Glomerular endothelial cell (primary cell): Measurements from ENCODE around the gene TXK. TPM values are rescaled to one million over a fixed set of nuclear protein-coding genes. Genes with fewer than 3 reads are reported as not detected.
A peak's percentile ranks its signal among the peaks of the same experiment; 100 is the strongest.

Source experiments
- DNase-seq: peaks from one replicate; pipeline ENCODE4 v3.0.0-alpha.2; 2011; ENCODE audit warnings: low read depth, low spot score; ENCODE audit errors: extremely low read depth
- total RNA-seq: library from RNA; depleted of rRNA; stranded (reverse); fragments of >200 nt; gene quantifications from 2 replicates; pipeline ENCODE4 v1.2.3, GENCODE V29; 2015

TXK gene
- total RNA-seq, 1 donor from 2014 or later: 0.18 TPM

DNA sequence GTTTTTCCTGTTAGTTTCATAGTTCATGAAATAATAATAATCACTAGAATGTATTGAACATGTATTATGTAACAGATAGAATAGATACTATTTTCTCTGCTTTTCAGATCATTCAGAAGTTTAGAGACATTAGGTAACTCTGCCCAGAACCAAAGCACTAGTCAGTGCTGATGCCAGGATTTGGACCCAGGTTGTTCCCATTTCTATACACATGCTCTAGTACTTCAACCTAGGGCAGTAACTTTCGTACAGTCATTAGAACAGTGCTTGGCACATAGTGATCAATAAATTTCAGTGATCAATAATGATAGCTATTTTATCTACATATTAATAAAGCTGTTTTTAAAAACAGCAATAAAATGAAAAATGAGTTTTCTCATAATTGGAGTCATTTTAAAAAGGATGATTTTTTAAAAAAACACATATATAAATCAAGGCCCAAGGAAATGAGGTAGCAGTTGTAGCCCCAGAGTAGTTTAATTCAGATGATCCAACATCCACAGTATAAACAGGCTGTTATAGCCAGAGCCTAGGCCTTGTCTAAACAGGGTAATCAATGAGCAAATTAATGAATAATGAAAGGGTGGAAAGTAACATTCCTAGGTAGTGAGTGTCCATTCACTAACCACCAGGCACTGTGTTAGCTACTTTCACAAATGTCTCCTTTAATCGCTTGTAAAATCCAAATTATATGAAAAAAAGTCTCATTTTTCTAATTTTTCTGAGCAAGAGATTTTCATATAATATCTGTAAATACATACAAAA, 25.6 kb downstream of the TXK start:
- no peak for DNase-seq

DNA sequence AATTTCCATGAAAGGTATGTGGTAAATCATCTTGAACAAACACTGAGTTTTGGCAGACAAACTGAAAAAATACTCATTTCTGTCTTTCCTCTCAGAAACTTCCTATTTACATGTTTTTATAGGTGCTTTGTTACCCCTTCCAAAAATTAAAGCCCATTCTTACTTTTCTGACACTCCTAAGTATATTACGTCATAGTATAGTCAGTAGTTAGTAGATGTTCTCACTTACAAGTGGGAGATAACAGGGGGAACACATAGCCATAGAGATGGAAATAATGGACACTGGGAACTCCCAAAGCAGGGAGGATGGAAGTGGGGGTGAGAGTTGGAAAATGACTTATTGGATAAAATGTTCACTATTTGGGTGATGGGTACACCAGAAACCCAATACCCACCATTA, 28.8 kb downstream of the TXK start:
- DNase-seq: no peak

DNA sequence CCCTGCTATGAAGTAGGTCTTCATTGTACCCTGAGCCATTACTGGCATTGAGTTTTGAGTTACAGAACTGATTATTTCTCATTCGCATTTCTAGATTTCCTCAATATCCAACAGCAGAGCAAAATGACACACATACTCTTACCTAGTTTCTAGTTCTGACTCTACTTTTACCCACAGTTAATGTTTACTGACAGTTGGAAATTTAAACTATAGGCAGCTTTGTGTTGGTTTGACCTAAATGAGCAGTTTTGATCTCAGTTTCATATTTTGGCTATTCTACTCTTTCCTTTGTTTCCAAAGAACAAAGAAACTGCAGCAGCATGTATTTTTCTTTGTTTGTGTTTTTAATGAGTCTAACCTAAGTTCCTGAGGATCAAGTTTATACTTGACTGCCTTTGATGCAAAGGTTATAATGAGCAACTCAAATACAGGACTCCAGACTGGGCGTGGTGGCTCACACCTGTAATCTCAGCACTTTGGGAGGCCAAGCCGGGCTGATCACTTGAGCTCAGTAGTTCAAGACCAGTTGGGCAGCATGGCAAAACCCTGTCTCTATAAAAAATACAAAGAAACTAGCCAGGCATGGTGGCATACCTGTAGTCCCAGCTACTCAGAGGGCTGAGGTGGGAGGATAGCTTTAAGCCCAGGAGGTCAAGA, 30.4 kb downstream of the TXK start:
- DNase-seq: no peak

DNA sequence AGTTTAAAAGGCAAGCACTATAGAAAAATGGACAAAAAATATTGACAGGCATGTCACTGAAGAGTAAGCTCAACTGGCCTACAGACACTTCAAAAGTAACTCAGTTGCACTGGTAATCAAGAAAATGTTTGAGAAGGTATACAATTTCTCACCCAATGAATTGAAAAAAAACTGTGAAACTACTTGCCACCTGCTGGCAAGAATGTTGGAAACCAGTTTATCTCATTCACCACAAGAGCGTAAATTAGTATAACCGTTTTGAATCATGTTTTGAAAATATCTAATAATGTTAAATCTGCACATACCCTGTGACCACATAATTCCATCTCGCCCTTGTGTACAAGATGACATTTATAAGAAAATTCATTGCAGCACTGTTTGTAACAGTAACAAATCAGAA, 31.7 kb downstream of the TXK start:
- DNase-seq: no peak

DNA sequence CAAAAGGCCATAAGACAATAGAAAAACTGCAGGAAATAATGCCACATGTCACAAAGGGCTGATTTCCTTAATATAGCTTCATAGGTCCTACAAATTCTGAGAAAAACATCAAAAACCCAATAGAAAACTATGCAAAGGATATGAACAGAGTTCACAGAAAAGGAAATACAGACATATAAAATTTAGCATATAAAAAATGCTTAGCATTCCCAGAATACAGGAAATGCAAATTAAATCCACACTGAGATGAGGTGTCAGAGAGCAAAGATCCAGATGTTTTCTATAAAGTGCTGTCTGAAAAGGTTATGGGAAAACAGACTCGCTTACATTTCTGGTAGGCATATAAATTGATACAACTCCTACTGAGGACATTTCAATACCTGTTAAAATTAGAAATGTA, 33.8 kb downstream of the TXK start:
- DNase-seq: no peak

DNA sequence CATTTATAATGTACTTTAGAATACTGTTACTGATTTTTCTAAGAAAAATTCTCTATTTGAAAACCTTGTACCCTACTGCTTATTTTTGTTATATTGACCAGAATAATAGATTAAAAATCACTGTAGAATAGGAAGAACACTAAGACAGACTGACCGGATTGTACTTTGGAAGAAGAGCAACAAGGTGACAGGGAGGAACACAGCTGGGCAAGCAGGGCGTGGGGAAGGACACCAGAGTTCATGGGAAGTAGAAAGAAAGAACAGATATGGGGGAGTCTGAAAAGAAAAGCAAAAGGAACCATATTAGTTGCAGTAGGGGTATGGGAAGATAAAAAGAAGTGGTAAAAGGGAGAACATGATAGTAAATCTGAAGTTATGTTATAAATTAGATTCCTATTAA, 38.6 kb downstream of the TXK start:
- DNase-seq: no peak

DNA sequence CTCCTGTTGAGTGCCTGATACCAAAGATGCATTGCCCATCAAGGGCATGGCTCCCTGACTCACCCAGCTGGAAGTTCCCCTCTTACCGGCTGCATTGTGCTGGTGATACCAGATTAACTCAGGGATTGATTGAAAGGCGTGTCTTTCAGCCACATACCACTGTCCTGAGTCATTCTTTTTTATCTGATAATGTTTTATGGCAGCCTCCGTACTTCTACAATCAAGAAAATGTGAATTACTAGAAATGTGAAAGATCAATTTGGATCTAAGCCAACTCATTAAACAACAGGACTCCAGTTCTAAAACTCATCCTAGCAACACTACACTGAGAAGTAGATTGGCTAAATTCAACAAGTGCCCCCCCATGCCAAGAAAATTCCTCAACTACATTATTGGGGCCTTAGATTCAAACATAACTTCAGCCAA, 40.0 kb downstream of the TXK start:
- peak; percentile 61 for DNase-seq

DNA sequence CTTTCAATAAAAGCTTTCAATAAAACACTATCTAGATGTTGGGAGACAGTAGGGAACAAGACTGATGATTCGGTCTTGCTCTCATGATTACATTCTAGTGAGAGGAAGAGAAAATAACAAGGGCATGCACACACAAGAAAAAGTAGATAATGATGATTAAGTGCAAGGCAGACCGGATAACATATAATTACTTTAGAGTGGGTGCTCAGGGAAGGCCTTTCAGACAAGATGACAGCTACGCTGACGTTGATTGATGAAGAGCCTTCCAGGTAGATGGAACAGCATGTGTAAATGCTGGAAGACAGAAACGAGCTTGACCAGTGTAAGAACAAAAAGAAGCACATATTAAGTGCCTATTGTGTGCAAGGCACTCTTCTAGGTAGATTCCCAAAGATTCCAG, 43.4 kb downstream of the TXK start:
- DNase-seq: no peak

DNA sequence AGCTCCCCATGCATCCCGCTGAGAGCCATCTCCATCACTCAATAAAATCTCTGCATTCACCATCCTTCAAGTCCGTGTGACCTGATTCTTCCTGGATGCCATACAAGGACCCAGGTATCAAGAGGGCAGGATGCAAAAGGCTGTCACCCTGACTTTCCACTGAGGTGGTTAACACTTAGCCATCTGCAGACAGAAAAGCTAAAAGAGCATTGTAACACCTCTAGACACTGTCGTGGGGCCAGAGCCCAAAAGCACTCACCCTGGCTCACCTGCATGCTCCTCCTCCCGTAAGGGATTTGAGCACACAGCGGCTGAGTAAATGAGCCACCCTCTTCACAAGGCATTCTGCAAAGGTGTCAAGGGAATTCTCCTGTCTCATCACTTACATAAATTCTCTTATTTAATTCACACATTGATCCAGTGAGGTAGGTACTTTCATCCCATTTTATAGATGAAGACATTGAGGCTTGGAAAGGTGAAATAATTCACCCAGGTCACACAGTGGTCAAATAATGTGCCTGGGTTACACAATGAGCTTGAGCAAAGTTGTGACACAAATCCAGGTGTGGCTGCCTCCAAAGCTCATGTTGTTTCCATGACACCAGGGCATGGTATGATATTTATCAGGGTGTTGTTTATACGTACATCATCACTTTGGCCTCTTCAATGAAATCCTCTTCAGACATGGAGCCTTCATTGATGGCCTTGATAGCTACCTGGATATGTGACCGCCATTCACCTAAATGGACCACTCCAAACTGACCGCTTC, 48.0 kb downstream of the TXK start:
- DNase-seq: no peak

DNA sequence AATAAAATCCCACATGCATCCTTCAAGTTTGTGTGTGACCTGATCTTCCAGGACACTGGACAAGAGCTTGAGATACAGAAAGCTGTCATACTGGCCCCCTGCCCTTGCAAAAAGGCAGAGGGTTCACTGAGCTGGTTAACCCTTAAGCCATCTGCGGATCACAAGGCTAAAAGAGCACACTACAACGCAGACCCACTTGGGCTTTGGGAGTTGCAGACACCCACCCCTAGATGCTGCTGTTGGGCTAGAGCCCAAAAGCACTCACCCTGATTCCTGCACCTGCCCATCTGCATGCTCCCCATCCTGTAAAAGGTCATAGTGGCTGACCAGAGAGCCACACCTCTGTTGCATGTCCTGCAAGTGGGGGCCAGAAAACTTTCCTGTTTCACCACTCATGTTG, 51.1 kb downstream of the TXK start:
- no peak for DNase-seq

DNA sequence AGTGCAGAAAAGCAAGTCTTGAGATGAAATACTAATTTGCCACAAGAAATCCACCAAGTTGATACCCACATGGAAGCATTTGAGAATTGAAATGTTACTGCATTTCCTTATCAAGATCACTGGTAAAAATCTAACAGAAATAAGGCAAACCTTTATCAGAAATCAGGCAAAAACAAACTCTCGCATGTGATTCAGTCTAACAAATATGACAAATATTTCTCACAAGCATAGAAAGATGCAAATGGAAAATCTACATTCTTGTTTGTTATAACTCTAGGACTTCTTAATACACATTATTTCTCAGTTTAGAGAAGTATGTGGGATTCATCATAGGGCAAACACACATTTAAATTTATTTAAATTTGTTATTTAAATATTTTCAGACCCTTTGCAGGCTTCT, 52.9 kb downstream of the TXK start:
- no peak for DNase-seq

DNA sequence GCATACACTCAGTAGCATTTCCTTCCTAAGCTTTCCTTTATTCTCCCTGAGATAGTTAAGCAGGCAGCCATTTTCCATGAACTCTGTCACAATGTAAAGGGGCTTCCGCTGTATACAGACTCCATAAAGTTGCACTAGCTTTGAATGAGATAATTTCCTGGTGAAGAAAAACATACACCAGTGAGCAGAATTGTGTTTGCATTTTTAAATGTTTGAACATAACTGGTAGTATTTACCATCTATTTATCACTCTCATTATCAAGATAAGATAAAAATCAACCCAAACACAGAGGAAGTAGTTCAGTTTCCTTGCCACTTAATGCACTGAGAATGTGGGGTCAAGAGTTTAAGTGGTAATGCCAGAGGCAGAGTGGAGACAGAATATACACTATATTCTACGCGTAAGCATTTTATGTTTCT, 54.1 kb downstream of the TXK start:
- DNase-seq: peak; percentile 45

DNA sequence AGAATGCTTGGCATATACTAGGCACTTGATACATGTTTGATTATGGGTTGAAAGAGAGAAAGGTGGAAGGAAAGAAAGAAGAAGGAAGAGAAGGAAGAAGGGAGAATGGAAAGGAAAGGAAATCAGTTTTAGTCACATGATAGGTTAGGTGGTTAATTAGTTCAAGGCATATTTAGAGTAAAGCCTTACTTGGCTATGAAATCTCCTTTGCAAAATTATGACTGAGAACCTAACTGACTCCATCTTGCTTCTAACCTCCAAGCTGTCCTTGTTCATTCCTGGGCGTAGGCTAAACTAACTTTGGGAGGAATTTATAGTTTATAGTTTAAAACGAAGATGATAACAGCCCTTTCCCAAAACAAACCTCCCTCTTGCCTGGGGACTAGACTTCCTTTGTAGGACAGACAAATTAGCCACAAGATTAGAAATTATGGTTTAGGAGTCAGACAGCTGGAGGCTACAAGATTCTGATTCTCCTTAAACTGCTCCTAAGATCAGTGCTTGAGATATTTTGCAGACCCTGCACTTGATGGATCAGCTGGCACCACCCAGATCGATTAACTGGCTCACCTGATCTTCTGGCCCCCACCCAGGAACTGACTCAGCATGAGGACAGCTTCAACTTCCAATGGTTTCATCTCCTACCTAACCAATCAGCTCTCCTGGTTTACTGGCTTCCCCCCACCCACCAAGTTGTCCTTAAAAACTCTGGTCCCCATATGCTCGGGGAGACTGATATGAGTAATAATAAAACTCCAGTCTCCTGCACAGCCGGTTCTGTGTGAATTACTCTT, 55.0 kb downstream of the TXK start:
- DNase-seq: no peak

DNA sequence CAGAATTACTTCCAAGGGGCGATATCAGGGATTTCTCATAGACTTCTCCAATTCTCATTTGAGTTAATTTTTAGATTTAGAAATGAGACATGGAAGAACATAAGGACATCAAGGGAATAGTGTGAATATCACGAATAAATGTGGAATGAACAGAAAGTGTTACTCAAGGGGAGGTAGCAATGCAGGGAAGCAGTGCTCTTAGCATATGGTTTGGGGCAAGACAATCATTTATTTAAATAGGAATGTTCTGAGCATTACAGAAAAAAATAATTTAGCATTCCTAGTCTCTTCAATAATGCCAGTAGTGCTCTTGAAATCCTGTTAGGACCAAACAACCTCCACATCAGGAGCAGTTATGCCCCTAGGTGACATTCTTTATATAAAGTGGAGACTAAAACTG, 55.6 kb downstream of the TXK start:
- DNase-seq: no peak

DNA sequence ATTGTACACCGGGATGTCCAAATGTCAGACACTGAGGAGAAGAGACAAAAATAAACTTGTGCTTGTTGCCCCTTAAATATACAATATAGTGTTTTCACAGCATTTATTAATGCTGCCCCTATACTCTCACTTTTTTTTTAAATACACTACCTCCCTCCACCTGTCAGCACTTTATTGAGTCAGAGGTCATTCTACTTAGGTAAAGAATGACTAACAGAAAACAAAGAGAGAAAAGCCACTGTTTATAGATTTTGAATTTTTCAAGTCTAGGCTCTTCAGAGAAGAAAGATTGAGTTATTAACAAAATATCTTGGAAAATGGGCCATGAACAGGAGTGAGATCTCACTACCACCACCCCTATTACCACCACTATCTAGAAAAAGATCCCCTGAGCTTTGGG, 59.4 kb downstream of the TXK start:
- no peak for DNase-seq

DNA sequence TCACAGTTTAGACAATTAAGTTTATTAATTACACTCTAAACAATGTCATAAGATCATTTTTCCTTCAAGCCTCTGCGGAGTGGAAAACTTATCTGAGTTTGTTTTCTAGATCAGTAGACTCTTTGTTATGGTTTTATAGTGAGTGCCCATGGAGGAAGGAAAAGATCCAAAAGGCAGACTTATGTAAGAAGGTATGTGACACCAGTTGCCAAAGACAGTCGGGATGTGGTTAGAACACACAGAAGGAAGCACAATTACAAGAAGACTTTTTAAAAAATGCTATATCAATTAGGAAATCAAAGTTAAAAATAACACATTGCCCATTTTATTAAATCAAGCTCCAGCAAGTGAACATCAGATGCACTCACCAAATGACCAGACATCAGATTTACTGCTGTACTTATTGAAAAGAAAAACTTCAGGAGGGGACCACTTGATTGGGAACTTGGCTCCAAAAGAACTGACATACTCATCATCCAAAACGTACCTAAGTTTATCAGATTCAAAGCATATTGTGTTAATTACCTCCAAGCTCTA, 60.4 kb downstream of the TXK start:
- no peak for DNase-seq

DNA sequence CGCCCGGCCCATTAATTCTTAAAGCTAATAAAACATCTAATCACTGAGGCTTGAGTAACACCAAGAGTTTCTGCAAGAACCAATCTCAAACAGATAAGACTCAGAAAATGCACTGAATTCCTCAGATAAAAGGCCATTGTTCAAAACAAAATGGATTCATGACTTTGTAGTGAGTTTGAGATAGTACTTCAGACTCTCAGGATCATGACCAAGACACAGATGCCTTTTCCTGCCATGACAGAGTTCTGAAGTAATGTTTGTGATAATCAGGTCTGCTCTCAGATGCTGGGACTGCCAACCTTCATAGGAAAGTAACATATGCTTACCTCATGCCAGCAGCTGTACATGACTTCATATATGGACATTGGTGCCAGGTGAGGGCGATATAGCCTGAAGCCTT, 62.9 kb downstream of the TXK start:
- DNase-seq: no peak

DNA sequence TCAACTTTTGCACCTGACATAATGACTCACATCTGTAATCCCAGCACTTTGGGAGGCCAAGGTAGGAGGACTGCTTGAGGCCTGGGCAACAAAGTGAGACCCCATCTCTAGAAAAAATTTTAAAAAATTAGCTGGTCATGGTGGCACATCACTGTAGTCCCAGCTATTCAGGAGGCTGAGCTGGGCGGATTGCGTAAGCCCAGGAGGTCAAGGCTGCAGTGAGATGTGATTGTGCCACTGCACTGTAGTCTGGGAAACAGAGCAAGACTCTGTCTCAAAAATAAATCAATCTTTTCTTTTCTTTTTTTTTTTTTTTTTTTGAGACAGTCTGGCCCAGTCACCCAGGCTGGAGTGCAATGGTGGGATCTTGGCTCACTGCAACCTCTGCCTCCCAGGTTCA, 65.0 kb downstream of the TXK start:
- no peak for DNase-seq

DNA sequence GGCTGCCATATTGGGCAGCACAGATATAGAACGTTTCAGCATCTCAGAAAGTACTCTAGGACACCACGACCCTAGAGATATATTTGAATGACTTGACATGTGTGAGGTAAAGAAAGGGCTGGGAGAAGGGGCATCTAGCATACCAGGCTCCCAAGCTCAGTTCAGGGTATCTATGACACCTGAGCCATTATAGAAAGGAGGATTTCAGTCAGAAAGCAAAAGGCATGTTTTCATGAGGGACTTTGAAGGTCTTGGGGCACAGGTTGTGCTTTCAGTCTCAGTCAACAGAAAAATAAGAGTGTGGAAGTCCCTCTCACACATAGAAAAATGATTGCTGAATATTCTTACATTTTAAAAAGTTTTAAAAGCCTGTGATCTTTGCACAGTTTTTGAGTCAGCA, 65.9 kb downstream of the TXK start:
- DNase-seq: no peak

DNA sequence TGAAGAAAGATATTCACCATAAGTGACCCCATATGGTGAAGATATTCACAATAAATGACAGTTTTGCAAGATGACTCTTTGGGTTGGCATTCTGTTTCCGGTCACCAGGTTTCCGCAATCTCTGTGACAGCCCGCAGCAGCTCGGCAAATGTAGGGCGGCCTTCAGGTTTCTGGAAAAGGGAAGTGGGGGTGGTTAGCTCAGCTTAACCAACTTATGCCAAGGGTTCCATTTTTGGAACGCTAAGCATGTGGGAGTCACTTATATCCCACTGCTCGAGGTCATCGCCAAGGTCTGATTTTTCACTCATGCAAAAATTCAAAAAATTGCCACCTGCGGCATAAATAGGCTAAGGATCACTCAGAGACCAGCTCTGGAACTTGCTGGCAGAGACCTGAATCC, 66.5 kb downstream of the TXK start:
- DNase-seq: no peak

DNA sequence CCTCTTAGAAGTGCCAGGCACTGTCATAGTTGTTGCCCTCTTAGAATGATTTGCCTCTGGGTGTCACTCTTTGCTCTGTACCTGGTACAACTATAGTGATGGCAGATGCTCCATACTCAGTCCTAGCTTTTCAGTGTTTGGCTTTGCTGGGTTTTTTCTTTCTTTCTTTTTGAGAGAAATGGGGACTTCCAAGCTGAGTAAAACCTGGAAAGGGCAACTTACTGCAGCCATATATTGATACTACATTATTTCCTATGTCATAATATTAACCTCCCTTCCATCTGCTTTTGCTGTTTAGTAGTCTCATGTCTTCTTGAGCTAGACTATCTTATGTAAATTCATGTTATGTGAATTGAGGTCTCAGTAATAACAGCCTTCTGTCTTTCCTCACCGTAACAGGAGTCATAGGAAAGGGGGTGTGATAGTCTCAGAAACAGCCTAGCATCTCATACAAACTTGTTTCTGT, 68.4 kb downstream of the TXK start:
- no peak for DNase-seq
